Measurements from ENCODE around the gene HCFC2.
"Not testable (repeated sequence)": the region's sequence is repeated elsewhere in the genome, so short reads cannot be mapped to it uniquely, and the experiment has no call there.

Gene HCFC2

GRCh38 chr12:104058802-104059201 is 5.5 kb upstream of the HCFC2 start:
- no peak for DNase-seq

GRCh38 chr12:104059963-104060362 is 4.4 kb upstream of the HCFC2 start:
- DNase-seq = no peak

DNA sequence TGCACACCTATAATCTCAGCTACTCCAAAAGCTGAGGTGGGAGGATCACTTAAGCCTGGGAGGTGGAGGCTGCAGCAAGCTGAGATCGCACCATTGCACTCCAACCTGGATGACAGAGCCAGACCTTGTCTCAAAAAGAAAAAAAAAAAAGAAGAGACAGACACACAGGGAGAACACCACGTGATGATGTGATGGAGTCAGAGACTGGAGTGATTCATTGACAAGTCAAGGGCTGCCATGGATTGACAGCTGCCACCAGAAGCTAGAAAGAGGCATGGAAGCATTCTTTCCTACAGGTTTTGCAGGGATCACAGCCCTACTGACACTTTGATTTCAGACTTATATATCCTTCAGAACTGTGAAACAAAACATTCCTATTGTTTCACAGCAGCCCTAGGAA is 3.5 kb upstream of the HCFC2 start:
- no peak for DNase-seq

DNA sequence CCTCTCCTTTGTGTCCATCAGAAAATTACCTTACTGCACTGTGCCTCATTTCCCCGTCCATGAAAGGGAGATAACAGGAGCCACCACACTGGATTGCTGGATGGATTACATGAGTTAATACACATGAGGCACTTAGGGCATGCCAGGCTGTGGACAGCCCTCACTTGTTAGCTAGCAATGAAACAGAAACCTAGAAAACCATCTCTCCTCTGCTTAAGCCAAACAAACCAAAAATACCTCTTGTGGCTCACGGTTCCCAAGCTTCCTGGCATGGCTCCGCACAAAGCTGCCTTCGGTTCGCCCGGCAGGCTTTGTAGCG is 660 bp upstream of the HCFC2 start:
- peak; percentile 61 for DNase-seq

- peak; percentile 46 for DNase-seq
These were observed 604 bp downstream of the HCFC2 start for GRCh38 chr12:104064842-104065427.

DNA sequence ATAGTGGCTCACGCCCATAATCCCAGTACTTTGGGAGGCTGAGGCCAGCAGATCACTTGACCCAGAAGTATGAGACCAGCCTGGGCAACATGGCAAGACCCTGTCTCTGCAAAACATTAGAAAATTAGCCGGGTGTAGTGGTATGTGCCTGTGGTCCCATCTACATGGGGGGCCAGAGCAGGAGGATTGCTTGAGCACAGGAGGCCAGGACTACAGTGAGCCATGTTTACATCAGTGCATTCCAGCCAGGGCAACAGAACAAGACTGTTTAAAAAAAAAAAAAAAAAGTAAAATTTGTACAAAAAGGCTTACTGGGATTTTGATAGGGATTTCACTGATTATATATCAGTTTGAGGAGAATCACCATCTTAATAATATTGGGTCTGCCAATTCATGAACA is 7.8 kb downstream of the HCFC2 start:
- DNase-seq = no peak

DNA sequence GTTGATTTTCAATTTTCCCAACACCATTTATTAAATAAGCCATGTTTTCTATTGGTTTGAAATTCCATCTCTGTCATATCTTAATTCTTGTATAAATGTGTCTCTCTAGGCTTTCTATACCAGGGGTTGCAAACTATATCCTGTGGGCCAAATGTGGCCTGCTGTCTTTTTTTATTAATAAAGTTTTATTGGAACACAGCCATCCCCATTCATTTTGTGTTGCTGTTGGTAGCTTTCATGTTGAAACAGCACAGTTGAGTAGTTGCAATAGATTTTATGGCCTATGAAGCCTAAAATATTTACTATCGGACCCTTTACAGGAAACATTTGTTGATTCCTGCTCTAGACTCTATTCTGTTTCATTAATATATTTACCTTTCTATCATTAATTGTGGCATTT is 9.4 kb downstream of the HCFC2 start:
- DNase-seq = no peak

GRCh38 chr12:104079024-104079423 is 14.7 kb downstream of the HCFC2 start:
- no peak for DNase-seq

DNA sequence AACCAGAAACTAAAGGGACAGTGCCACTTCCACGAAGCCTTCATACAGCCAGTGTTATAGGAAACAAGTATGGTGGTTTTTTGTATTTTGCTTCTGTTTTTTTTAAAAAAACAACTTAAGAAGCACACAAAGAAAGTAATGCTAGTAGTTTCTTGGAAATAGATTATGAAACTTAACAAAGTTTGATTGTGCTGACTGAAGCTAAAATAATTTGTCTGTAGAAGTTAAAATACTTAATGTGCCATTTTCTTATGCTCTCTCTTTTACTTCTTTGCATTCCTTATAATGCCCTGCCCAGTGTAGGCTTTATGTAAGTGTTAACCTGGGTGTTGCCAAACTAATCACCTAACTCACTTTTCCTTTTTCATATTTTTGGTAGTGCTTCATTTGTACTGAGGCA is 16.4 kb downstream of the HCFC2 start:
- no peak for DNase-seq

GRCh38 chr12:104083769-104084475 is 19.6 kb downstream of the HCFC2 start:
- no peak for DNase-seq

- peak; percentile 21 for DNase-seq
These were observed 26.4 kb downstream of the HCFC2 start for GRCh38 chr12:104090685-104091084.

DNA sequence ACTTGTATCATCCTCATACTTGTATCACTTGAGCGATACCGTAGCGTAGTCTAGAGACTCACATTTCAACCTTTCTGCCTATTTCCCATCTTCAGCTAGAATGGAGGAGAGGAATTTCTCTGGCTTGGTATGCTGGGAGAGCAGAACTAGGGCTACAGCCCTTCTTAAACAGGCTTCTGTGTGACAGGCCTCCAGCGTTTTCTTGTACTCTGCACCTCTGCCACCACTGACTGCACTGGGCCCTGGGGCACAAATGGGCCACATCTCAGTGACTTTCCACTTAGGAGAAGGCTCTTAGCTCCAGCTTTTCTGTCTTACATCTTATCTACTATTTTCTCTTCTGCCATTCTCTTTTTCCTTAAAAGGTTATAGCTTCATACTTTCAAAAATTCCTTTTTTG is 26.8 kb downstream of the HCFC2 start:
- no peak for DNase-seq

GRCh38 chr12:104094284-104094683 is 30.0 kb downstream of the HCFC2 start:
- DNase-seq = no peak

GRCh38 chr12:104095289-104095688 is 31.0 kb downstream of the HCFC2 start:
- DNase-seq = no peak

GRCh38 chr12:104097954-104098353 is 33.6 kb downstream of the HCFC2 start:
- no peak for DNase-seq

DNA sequence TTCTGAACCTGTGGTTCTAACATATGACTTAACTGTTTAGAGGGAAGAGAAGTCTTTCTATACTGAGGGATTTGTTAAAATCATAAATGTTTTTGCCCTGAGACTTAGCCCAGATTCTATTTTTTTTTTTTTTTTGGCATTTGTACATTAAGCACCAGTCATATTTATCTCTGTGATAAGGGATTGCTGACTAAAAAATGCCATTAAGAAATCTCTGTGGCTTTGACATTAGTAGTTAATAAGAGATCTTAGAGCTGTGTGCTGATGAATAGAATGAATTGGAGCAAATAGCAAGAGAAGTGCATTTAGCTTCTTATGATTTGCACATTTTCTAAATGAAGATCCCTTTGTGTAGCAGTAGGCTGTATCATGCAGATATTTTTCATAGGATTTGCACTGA is 41.1 kb downstream of the HCFC2 start:
- no peak for DNase-seq

DNA sequence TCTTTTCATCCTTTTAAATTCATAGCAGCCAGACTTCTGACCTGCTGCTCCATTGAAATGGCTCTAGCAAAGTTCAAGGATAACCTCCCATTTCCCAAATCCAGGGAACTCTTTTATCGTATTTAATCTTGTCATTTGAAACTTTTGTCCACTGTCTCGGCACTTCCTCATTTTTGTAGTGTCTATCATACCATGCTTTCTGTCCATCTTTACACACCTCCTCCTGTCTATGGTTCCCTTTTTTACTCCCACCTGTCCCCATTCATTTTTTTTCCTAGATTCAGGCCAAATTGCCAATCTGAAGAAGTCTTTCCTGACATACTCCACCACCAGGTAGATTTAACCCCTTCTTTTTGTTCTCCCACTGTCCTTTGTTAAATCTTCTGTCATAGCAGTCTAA is 42.6 kb downstream of the HCFC2 start:
- no peak for DNase-seq

GRCh38 chr12:104108755-104109445 is 44.6 kb downstream of the HCFC2 start:
- DNase-seq = peak; percentile 90

DNA sequence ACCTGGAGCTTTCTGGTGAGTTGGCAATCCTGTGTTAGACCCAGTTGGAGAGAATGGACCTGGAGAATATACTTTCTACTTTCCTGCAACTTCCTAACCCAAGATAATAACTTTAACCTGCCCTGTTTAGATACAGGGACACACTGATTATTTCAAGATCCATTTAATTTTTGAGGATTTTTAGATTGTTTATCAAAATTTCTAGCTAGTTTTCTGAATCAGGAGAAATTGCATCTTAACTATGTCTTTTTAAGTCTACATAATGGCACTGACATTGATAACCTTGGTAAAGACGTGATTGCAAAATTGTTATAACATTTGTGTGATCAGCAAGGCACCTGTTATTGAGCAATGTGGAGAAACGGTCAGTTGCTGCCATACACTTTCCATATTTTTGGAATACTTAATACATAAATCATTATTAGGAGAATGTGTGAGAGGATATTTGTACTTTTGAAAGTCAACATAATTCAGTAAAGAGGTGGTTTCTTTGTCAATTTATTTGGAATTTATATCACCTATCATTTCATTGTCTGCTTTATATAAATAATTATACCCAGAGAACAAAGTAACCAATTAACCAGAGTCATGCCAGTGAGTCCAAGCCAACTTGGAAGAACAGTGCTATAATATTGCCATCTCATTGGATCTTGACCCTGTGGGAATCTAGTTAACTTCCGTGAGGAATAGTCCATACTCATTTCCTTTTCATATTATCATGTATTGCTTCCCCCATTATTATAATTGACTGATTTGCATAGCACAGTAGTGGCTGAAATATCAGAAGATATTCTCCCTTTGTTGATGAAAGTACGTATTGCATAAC is 45.3 kb downstream of the HCFC2 start:
- DNase-seq = no peak

DNA sequence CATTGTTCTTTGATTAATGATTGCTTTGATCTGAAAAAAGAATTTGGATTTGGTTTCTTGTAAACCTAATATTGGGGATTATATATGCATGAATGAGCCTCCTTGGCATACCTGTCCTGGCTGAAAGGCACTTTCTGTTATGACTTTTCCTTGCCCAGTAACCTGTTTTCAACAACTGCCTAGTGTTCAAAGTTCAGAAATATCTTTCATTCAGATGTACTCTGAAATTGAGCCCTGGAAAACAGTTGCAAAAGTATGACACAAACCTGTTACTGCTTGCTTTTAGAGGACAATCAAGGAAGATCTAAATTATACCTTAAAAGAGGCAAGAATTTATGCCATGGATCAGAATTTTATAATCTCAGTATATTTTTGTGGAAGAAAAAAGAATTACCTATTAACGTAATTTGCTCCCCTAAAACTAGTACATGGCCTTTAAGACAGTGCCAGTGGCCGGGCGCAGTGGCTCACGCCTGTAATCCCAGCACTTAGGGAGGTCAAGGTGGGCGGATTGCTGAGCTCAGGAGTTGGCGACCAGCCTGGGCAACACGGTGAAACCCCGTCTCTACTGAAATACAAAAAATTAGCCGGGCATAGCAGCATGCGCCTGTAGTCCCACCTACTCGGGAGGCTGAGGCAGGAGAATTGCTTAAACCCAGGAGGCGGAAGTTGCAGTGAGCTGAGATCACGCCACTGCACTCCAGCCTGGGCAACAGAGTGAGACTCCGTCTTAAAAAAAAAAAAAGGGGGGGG is 50.7 kb downstream of the HCFC2 start:
- not testable (repeated sequence) for DNase-seq

- DNase-seq = peak; percentile 30
These were observed 51.2 kb downstream of the HCFC2 start for GRCh38 chr12:104115587-104115975.

DNA sequence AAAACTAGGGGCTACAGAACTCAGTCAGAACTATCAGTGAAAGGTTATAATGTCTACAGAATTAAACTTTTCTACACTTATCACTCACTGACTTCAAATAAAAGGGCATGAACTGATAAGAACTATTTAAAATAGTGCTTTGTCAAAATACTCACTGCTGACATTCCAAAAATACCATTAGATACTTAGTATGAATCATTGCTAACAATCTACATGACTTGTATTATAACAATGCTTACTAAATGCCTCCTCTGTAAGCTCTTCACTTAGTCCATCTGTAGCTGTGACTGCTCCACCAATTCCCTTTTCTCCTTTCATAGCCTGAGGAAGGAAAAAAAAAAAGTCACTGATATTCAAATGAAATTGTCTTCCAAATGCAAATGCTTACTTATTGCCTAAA is 56.7 kb downstream of the HCFC2 start:
- no peak for DNase-seq

DNA sequence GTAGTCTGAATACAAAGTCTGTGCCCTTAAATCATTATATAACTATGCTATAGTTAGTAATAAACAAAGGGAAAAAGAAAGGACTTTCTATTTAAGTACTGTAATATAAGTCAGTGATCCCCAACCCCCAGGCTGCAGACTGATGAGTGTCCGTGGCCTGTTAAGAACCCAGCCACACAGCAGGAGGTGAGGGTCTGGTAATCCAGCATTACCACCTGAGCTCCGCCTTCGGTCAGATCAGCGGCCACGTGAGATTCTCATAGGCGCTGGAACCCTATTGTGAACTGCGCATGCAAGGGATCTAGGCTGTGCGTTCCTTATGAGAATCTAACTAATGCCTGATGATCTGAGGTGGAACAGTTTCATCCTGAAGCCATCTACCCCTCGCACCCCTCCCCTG is 58.0 kb downstream of the HCFC2 start:
- no peak for DNase-seq
